HG03432 (cell line): ENCODE measurements around the gene TUBGCP6.
"Not testable (repeated sequence)": the region's sequence is repeated elsewhere in the genome, so short reads cannot be mapped to it uniquely, and the experiment has no call there.

Experiments
- ATAC-seq: cut with Tn5 transposase; IDR thresholded peaks from one replicate; pipeline ENCODE4 v1.9.1; 2021; ENCODE audit warnings: mild to moderate bottlenecking, moderate library complexity; ENCODE audit not compliant: unreplicated experiment

Gene TUBGCP6

DNA sequence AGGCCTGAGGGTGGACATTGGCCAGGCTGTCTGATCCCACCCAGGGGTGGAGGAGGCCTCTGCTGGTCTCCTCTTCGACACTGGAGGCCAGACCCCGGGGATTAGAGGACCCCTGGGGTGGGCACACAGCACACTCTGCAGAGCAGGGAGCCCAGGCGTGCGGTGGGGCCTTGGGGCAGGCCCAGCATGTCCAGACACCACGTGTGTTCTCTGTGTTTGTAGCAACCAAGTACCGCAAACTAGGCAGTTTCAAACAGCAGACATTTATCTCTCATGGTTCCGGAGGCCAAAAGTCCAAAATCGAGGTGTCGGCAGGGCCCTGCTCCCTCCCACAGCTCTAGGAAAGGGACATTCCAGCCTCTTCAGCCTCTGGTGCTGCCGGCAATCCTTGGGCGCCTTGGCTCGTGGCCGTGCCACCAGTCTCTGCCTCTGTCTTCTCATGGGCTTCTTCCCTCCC, 72.8 kb downstream of the TUBGCP6 start:
- no peak for ATAC-seq

GRCh38 chr22:50171319-50171964, 73.4 kb downstream of the TUBGCP6 start:
- no peak for ATAC-seq

DNA sequence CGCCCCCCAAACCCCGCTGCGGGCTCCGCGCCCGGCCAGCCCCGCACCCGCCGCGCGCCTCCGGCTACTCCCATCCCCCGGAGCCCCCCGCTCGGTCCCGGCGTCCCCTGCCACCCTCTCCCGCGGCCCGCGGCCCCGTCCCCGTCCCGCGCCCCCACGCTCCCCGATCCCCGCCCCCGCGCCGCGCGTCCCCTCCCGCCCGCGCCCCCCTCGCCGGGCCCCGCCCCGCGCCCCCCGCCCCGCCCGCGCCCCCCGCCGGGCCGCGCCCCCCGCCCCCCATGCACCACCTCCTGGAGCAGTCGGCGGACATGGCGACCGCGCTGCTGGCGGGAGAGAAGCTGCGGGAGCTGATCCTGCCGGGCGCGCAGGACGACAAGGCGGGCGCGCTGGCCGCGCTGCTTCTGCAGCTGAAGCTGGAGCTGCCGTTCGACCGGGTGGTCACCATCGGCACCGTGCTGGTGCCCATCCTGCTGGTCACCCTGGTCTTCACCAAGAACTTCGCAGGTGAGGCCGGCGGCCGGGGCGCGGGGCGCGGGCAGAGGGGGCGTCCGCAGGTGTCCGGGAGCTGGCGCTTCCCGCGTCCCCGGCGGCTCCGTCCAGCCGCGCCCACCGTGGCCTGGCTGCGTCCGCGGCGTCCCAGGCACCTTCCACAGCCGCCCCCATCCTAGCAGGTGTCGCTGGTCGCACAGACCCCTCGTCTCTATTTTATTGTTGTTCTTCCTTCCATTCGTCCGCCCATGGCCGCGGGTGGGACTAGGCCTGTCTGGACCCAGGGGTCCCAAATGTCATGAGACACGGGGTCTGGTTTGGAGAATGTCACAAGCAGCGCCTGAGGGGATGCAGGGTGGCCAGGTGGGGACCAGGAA, 74.1 kb downstream of the TUBGCP6 start, which contains the start of gene PANX2:
Gene PANX2 (plus strand): TSS at position 279 of the 866 bp plus-strand sequence. CDS start 0 bp downstream, at position 279.
- ATAC-seq: no peak

DNA sequence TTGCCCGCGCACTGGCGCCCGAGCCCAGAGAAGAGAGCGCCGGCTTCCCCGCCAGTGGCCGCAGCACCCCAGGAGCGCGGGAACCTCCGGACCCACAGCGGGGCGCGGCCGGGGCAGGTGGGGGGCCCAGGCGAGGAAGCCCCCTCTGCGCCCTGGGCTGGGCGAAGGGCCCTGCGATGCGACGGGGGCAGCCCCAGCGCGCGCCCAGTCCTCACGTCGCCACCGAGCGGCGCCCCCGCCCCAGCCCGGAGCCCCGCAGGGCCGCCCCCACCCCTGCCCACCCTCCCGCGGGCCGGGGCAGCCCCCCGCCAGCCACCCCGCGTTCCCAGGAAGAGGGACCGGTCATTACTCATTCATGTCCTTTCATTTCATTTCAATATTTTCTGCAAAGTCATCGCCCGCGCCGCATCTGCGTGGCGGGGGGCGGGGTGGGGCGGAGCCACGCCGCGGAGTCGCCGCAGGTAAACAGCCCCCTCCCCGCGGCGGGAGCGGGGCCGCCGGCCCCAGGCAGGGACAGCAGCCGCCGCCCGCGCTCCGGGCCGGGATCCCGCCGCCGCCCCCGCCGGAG, 75.0 kb downstream of the TUBGCP6 start:
- ATAC-seq: no peak

GRCh38 chr22:50169181-50169759, 75.6 kb downstream of the TUBGCP6 start:
- no peak for ATAC-seq

DNA sequence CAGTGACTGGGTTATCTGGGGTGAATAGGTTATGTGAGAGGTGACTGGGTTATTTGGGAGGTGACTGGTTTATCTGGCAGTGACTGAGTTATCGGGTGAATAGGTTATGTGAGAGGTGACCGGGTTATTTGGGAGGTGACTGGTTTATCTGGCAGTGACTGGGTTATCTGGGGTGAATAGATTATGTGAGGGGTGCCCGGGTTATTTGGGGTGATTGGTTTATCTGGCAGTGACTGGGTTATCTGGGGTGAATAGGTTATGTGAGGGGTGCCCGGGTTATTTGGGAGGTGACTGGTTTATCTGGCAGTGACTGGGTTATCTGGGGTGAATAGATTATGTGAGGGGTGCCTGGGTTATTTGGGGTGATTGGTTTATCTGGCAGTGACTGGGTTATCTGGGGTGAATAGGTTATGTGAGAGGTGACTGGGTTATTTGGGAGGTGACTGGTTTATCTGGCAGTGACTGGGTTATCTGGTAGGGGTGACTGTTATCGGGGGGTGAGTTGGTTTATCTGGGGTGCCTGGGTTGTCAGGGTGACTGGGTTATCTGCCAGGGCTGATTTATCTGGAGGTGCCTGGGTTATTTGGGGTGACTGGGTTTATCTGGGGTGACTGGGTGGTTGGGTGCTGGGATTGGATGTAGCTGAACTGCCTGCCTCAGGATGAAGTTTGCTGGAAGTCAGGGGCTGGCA, 76.2 kb downstream of the TUBGCP6 start:
- ATAC-seq: not testable (repeated sequence)

- ATAC-seq: no peak
These were observed 76.9 kb downstream of the TUBGCP6 start for GRCh38 chr22:50167689-50168489.
